IMR-90 (cell line): Measurements from ENCODE around the gene NGB. TPM values are rescaled to one million over a fixed set of nuclear protein-coding genes. Genes with fewer than 3 reads are reported as not detected.

Source experiments
- ATAC-seq: fragments of 200-7000 bp; cut with Tn5 transposase; 2 replicates; pipeline ENCODE4 v1.9.1; 2020; ENCODE audit warnings: low read depth, mild to moderate bottlenecking, moderate library complexity
- BruUV-seq: library from RNA; stranded (reverse); fragments of 400-500 nt; replicated peaks from 2 replicates; lab custom pipeline; 2021; lab: Mats Ljungman, UMichigan
- CTCF ChIA-PET: fragments of 300-600 bp; formaldehyde crosslinking; extraction: SDS; loops from one replicate; lab custom pipeline; 2021; ENCODE audit warnings: antibody characterized with exemption; lab: Yijun Ruan, JAX
- POLR2A ChIA-PET: fragments of 300-600 bp; sonication (Branson Sonifier 250); formaldehyde crosslinking; loops from one replicate; lab custom pipeline; 2022; ENCODE audit warnings: antibody characterized with exemption; ENCODE audit not compliant: unreplicated experiment; lab: Charles Lee
- DNase-seq: peaks from one replicate; pipeline ENCODE4 v3.0.0; 2013
- H2AFZ ChIP-seq: replicated peaks from 2 replicates; pipeline ENCODE3; 2013; ENCODE audit warnings: low read length, mild to moderate bottlenecking; ENCODE audit not compliant: poor library complexity
- H2AK5ac ChIP-seq: 2 replicates; pipeline ENCODE4 v1.6.1; 2013; ENCODE audit warnings: low read depth, low read length, inconsistent platforms
- H2AK9ac ChIP-seq: replicated peaks from 2 replicates; pipeline ENCODE3; 2013; ENCODE audit warnings: mild to moderate bottlenecking, low read depth, low read length, moderate library complexity; ENCODE audit not compliant: poor library complexity
- H2BK120ac ChIP-seq: 2 replicates; pipeline ENCODE4 v1.6.1; 2013; ENCODE audit warnings: low read depth, low read length, inconsistent platforms
- H2BK15ac ChIP-seq: 3 replicates; pipeline ENCODE4 v1.6.1; 2013; ENCODE audit warnings: low read depth, low read length, inconsistent platforms
- H2BK20ac ChIP-seq: 2 replicates; pipeline ENCODE4 v1.6.1; 2013; ENCODE audit warnings: low read depth, mild to moderate bottlenecking, inconsistent platforms, low read length, moderate library complexity
- H2BK5ac ChIP-seq: 2 replicates; pipeline ENCODE4 v1.6.1; 2013; ENCODE audit warnings: mild to moderate bottlenecking, low read depth, low read length, inconsistent platforms; ENCODE audit not compliant: poor library complexity, severe bottlenecking
- H3K14ac ChIP-seq: replicated peaks from 2 replicates; pipeline ENCODE4 v1.6.1; 2013; ENCODE audit warnings: low read depth, low read length, inconsistent platforms
- H3K18ac ChIP-seq: 2 replicates; pipeline ENCODE4 v1.6.1; 2013; ENCODE audit warnings: low read depth, low read length, control low read depth
- H3K23ac ChIP-seq: 2 replicates; pipeline ENCODE4 v1.6.1; 2013; ENCODE audit warnings: low read depth, low read length, inconsistent platforms
- H3K27ac ChIP-seq: 2 replicates; pipeline ENCODE4 v1.5.1; 2013; ENCODE audit warnings: mild to moderate bottlenecking, control low read depth, low read length; ENCODE audit not compliant: insufficient read depth
- H3K27me3 ChIP-seq: 2 replicates; pipeline ENCODE4 v1.6.1; 2013; ENCODE audit warnings: low read length; ENCODE audit not compliant: control insufficient read depth, insufficient read depth
- H3K36me3 ChIP-seq: 2 replicates; pipeline ENCODE4 v1.6.1; 2013; ENCODE audit warnings: low read length, mixed read lengths; ENCODE audit not compliant: control insufficient read depth, insufficient read depth
- H3K4ac ChIP-seq: 2 replicates; pipeline ENCODE4 v1.6.1; 2013; ENCODE audit warnings: low read depth, low read length, inconsistent platforms
- H3K4me1 ChIP-seq: 2 replicates; pipeline ENCODE4 v1.6.1; 2013; ENCODE audit warnings: low read length, mixed read lengths; ENCODE audit not compliant: control insufficient read depth, insufficient read depth
- H3K4me2 ChIP-seq: 2 replicates; pipeline ENCODE4 v1.6.1; 2013; ENCODE audit warnings: low read depth, mild to moderate bottlenecking, control low read depth, low read length, moderate library complexity
- H3K4me3 ChIP-seq: 2 replicates; pipeline ENCODE4 v1.5.1; 2013; ENCODE audit warnings: low read depth, mild to moderate bottlenecking, control low read depth, low read length, moderate library complexity; ENCODE audit not compliant: insufficient read depth
- H3K56ac ChIP-seq: 2 replicates; pipeline ENCODE4 v1.6.1; 2013; ENCODE audit warnings: low read length, inconsistent platforms; ENCODE audit not compliant: insufficient read depth; ENCODE audit errors: extremely low read depth
- H3K79me1 ChIP-seq, 2 experiments: 2 replicates each; pipeline ENCODE4 v1.6.1; 2013; ENCODE audit warnings: low read length in 2 of 2, inconsistent platforms in 1 of 2, low read depth in 1 of 2
- H3K9ac ChIP-seq: 2 replicates; pipeline ENCODE4 v1.6.1; 2013; ENCODE audit warnings: low read depth, low read length, control low read depth
- H3K9me1 ChIP-seq: 2 replicates; pipeline ENCODE4 v1.6.1; 2013; ENCODE audit warnings: low read length, inconsistent platforms; ENCODE audit not compliant: insufficient read depth
- H3K9me3 ChIP-seq: 2 replicates; pipeline ENCODE4 v1.6.1; 2013; ENCODE audit warnings: low read length; ENCODE audit not compliant: control insufficient read depth, insufficient read depth
- H4K20me1 ChIP-seq: 2 replicates; pipeline ENCODE4 v1.6.1; 2013; ENCODE audit warnings: low read length, inconsistent platforms; ENCODE audit not compliant: insufficient read depth
- H4K5ac ChIP-seq: 2 replicates; pipeline ENCODE4 v1.6.1; 2013; ENCODE audit warnings: mild to moderate bottlenecking, low read depth, low read length, control low read depth
- H4K8ac ChIP-seq, 2 experiments: 2 replicates each; pipeline ENCODE4 v1.6.1; 2013; ENCODE audit warnings: low read depth in 2 of 2, low read length in 2 of 2, control low read depth in 1 of 2, inconsistent platforms in 1 of 2
- H4K91ac ChIP-seq: 2 replicates; pipeline ENCODE4 v1.6.1; 2013; ENCODE audit warnings: low read depth, low read length, inconsistent platforms; ENCODE audit not compliant: insufficient read depth
- BHLHE40 ChIP-seq: fragments of 150-350 bp; IDR thresholded peaks from 2 replicates; pipeline ENCODE4 v1.6.1; 2016; ENCODE audit warnings: mild to moderate bottlenecking, low read depth, low read length
- CEBPB ChIP-seq: IDR thresholded peaks from 2 replicates; pipeline ENCODE4 v1.6.1; 2012; ENCODE audit warnings: low read depth, low read length, improper control_type of control experiment
- CHD1 ChIP-seq: IDR thresholded peaks from 2 replicates; pipeline ENCODE4 v1.6.1; 2012; ENCODE audit warnings: low read depth, low read length, improper control_type of control experiment
- ELK1 ChIP-seq: fragments of 150-350 bp; IDR thresholded peaks from 2 replicates; pipeline ENCODE4 v1.6.1; 2016; ENCODE audit warnings: low read depth, mild to moderate bottlenecking, low read length, moderate library complexity, borderline replicate concordance
- FOS ChIP-seq: fragments of 150-350 bp; IDR thresholded peaks from 2 replicates; pipeline ENCODE4 v1.6.1; 2016; ENCODE audit warnings: low read depth, low read length
- MAFK ChIP-seq: IDR thresholded peaks from 2 replicates; pipeline ENCODE4 v1.6.1; 2012; ENCODE audit warnings: low read depth, low read length, improper control_type of control experiment
- MAZ ChIP-seq: IDR thresholded peaks from 2 replicates; pipeline ENCODE4 v1.6.1; 2012; ENCODE audit warnings: low read depth, mild to moderate bottlenecking, low read length, improper control_type of control experiment, moderate library complexity, borderline replicate concordance
- MXI1 ChIP-seq: IDR thresholded peaks from 2 replicates; pipeline ENCODE4 v1.6.1; 2012; ENCODE audit warnings: low read depth, mild to moderate bottlenecking, low read length, moderate library complexity, borderline replicate concordance
- NFE2L2 ChIP-seq: fragments of 150-350 bp; IDR thresholded peaks from 2 replicates; pipeline ENCODE4 v1.6.1; 2016; ENCODE audit warnings: low read depth, mild to moderate bottlenecking, low read length
- POLR2A ChIP-seq: IDR thresholded peaks from 2 replicates; pipeline ENCODE4 v1.6.1; 2012; ENCODE audit warnings: mild to moderate bottlenecking, low read depth, low read length
- RAD21 ChIP-seq: IDR thresholded peaks from 2 replicates; pipeline ENCODE4 v1.6.1; 2012; ENCODE audit warnings: low read length, improper control_type of control experiment
- RCOR1 ChIP-seq: IDR thresholded peaks from 2 replicates; pipeline ENCODE4 v1.6.1; 2012; ENCODE audit warnings: mild to moderate bottlenecking, low read length, improper control_type of control experiment; ENCODE audit not compliant: insufficient replicate concordance
- RFX5 ChIP-seq: IDR thresholded peaks from 2 replicates; pipeline ENCODE4 v1.8.0; 2012; ENCODE audit warnings: low read depth, mild to moderate bottlenecking, low read length, moderate library complexity
- SMC3 ChIP-seq: fragments of 150-350 bp; IDR thresholded peaks from 2 replicates; pipeline ENCODE4 v1.6.1; 2016; ENCODE audit warnings: low read depth, mild to moderate bottlenecking, antibody characterized with exemption, low read length, moderate library complexity
- WGBS, 2 experiments: methylation state at CpG; one replicate each; pipeline versions ENCODE4 v1.1.5 to v1.1.7; 2013; ENCODE audit warnings: missing lambda C conversion rate in 2 of 2; ENCODE audit not compliant: insufficient read length in 1 of 2; ENCODE audit errors: extremely low coverage in 2 of 2; 5-methylcytosine and 5-hydroxymethylcytosine counted together
- dilution Hi-C: fragments of 300-500 bp; cut with HindIII; formaldehyde crosslinking; loops from one replicate; pipeline ENCODE4 v1.14.3; 2018; ENCODE audit warnings: low sequenced_read_pairs; ENCODE audit not compliant: unreplicated experiment
- in situ Hi-C: fragments of 300-500 bp; cut with MboI; formaldehyde crosslinking; loops from 3 replicates; pipeline ENCODE4 v1.14.3; 2019; ENCODE audit warnings: low sequenced_read_pairs, inconsistent platforms, mixed read lengths
- intact Hi-C: fragments of 100-400 bp; cut with micrococcal nuclease; formaldehyde crosslinking; loops from 2 replicates; pipeline ENCODE4 v1.10.0; 2022
- polyA plus RNA-seq, 3 experiments: library from polyadenylated mRNA; depleted of rRNA; stranded (reverse); fragments of >200 nt; gene quantifications; 2 replicates each; pipeline ENCODE4 v1.2.3, GENCODE V29; 2012; ENCODE audit warnings: low replicate concordance in 1 of 3
- total RNA-seq: library from RNA; depleted of rRNA; stranded (reverse); fragments of >200 nt; gene quantifications from 2 replicates; pipeline ENCODE4 v1.2.3, GENCODE V29; 2012
- TF ChIP-seq, protein P1 (sequence below): conservative IDR thresholded peaks from 2 replicates; pipeline ENCODE4 v1.5.1; 2012; ENCODE audit warnings: mild to moderate bottlenecking, low read depth, low read length, improper control_type of control experiment
- TF ChIP-seq, protein P2 (sequence below): fragments of 150-350 bp; IDR thresholded peaks from 2 replicates; pipeline ENCODE4 v1.6.1; 2017; ENCODE audit warnings: mild to moderate bottlenecking, antibody characterized with exemption, low read length, low read depth

NGB gene
- total and polyA plus RNA-seq, 2 of the 4 experiments (the other 2 are of a cell fraction): not detected

GRCh38 chr14:77225254-77225653, 45.8 kb downstream of the NGB start:
- no peak overlapping the region for H2AK9ac ChIP-seq
- H3K36me3 ChIP-seq: no peaks in the 10 kb centered on the region
- H3K27ac ChIP-seq: no peak overlapping the region
- no peaks in the 10 kb centered on the region for H3K79me1 ChIP-seq
- no peaks in the 10 kb centered on the region for H3K9me1 ChIP-seq
- no peak overlapping the region for H3K23ac ChIP-seq
- no peaks in the 10 kb centered on the region for H4K20me1 ChIP-seq
- H4K8ac ChIP-seq: no peak overlapping the region
- no peak overlapping the region for H3K9ac ChIP-seq
- H4K91ac ChIP-seq: no peak overlapping the region
- no peak overlapping the region for H3K4me2 ChIP-seq
- H3K18ac ChIP-seq: no peak overlapping the region
- H2AFZ ChIP-seq: no peak overlapping the region
- no peaks in the 10 kb centered on the region for H3K9me3 ChIP-seq
- H3K56ac ChIP-seq: no peak overlapping the region
- peaks cover 8% of the 10 kb centered on the region; the same call in 1 of the 2 replicates for H3K27me3 ChIP-seq
- dilution Hi-C loops: no loop called here
- no peak overlapping the region for H2BK120ac ChIP-seq
- no peak overlapping the region for H4K5ac ChIP-seq
- DNase-seq (no peak), ATAC-seq (no peak)
- no peak overlapping the region for H2BK5ac ChIP-seq
- no peaks in the 10 kb centered on the region for H3K4me1 ChIP-seq
- H3K14ac ChIP-seq: no peak overlapping the region
- intact Hi-C loops: no loop called here
- TF ChIP-seq POLR2A: no peak
- TF ChIP-seq ELK1: no peak
- TF ChIP-seq NFE2L2: no peak
- TF ChIP-seq CEBPB: no peak
- no peak for TF ChIP-seq SMC3
- TF ChIP-seq RFX5: no peak
- TF ChIP-seq BHLHE40: no peak
- no peak for TF ChIP-seq RCOR1
- no peak for TF ChIP-seq CHD1
- TF ChIP-seq MAZ: no peak
- TF ChIP-seq, protein P1, sequence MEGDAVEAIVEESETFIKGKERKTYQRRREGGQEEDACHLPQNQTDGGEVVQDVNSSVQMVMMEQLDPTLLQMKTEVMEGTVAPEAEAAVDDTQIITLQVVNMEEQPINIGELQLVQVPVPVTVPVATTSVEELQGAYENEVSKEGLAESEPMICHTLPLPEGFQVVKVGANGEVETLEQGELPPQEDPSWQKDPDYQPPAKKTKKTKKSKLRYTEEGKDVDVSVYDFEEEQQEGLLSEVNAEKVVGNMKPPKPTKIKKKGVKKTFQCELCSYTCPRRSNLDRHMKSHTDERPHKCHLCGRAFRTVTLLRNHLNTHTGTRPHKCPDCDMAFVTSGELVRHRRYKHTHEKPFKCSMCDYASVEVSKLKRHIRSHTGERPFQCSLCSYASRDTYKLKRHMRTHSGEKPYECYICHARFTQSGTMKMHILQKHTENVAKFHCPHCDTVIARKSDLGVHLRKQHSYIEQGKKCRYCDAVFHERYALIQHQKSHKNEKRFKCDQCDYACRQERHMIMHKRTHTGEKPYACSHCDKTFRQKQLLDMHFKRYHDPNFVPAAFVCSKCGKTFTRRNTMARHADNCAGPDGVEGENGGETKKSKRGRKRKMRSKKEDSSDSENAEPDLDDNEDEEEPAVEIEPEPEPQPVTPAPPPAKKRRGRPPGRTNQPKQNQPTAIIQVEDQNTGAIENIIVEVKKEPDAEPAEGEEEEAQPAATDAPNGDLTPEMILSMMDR: no peak
- no peak for TF ChIP-seq MXI1
- no peak for TF ChIP-seq RAD21
- TF ChIP-seq MAFK: no peak
- TF ChIP-seq, protein P2, sequence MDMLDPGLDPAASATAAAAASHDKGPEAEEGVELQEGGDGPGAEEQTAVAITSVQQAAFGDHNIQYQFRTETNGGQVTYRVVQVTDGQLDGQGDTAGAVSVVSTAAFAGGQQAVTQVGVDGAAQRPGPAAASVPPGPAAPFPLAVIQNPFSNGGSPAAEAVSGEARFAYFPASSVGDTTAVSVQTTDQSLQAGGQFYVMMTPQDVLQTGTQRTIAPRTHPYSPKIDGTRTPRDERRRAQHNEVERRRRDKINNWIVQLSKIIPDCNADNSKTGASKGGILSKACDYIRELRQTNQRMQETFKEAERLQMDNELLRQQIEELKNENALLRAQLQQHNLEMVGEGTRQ: no peak
- no peak for TF ChIP-seq FOS
- ChIA-PET CTCF (no interaction called here), POLR2A (no interaction called here)
- H2BK20ac ChIP-seq: no peak overlapping the region
- no peak overlapping the region for H2BK15ac ChIP-seq
- no TSS peak for BruUV-seq
- H3K4ac ChIP-seq: no peak overlapping the region
- H2AK5ac ChIP-seq: no peak overlapping the region
- in situ Hi-C loops: no loop called here
- WGBS, 2 experiments: 77% methylated on average over 5 of the region's 12 CpGs; no CpG with 5 or more reads in 1 of the 2 experiments
- no peak overlapping the region for H3K4me3 ChIP-seq
